Stimulated activated CD4-positive, alpha-beta T cell treated with anti-CD3 and anti-CD28 coated beads, TNF-alpha, amount 100 ng/mL, for 48 hours (primary cell): ENCODE measurements around the gene ERV3-1.
"Not testable (repeated sequence)": the region's sequence is repeated elsewhere in the genome, so short reads cannot be mapped to it uniquely, and the experiment has no call there.

Experiments
- DNase-seq, 3 donors: peaks; one replicate each; pipeline ENCODE4 v3.0.0-alpha.2; 2020; ENCODE audit warnings: low read depth in 3 of 3

The ERV3-1 gene

GRCh38 chr7:64944667-64945502, 61.6 kb downstream of the ERV3-1 start:
- not testable (repeated sequence) for DNase-seq
